Measurements from ENCODE around the gene ARSK.

GRCh38 chr5:95617057-95617456, 62.2 kb downstream of the ARSK start:
- no peak for TF ChIP-seq MZF1 (tag by site-specific recombination; IDR thresholded peaks at IDR 0.05; ENCODE audit: borderline replicate concordance)
- TF ChIP-seq ZNF48 (tag by site-specific recombination; IDR thresholded peaks at IDR 0.05) = no peak
- TF ChIP-seq CTCF (tag by site-specific recombination; IDR thresholded peaks at IDR 0.05) = no peak
- no peak for TF ChIP-seq YY1 (tag by site-specific recombination; IDR thresholded peaks at IDR 0.05)
- no peak for TF ChIP-seq PBX3 (CRISPR knock-in tag; IDR thresholded peaks at IDR 0.05)
- no peak for TF ChIP-seq ATF2 (tag by site-specific recombination; IDR thresholded peaks at IDR 0.05; ENCODE audit: low read depth)
- no peak for TF ChIP-seq ZNF623 (tag by site-specific recombination; IDR thresholded peaks at IDR 0.05)
- no peak for TF ChIP-seq ZNF654 (tag by site-specific recombination; IDR thresholded peaks at IDR 0.05; ENCODE audit: low read depth)
- TF ChIP-seq ZNF558 (tag by site-specific recombination; IDR thresholded peaks at IDR 0.05) = no peak
- no peak for TF ChIP-seq ZNF324 (tag by site-specific recombination; IDR thresholded peaks at IDR 0.05)
- TF ChIP-seq ZNF596 (tag by site-specific recombination; IDR thresholded peaks at IDR 0.05) = no peak

Data from HEK293 (cell line).